ENCODE data around the gene UBE2G1. TPM values are rescaled to one million over a fixed set of nuclear protein-coding genes. Genes with fewer than 3 reads are reported as not detected.

UBE2G1 gene
- total and polyA plus RNA-seq, 2 of the 13 experiments (the other 11 are each of a cell fraction or from before 2014, with no cell fraction given): 27.9 to 42.6 TPM

GRCh38 chr17:4310354-4311060 lies 56.0 kb downstream of the UBE2G1 start (continued):
- TF ChIP-seq ZFP36 (IDR thresholded peaks at IDR 0.05; ENCODE audit: borderline replicate concordance, low read depth, low read length, partially characterized antibody): no peak
- TF ChIP-seq EEA1 (CRISPR knock-in tag; IDR thresholded peaks at IDR 0.05; ENCODE audit: borderline replicate concordance): no peak
- TF ChIP-seq IRF1 (CRISPR knock-in tag; IDR thresholded peaks at IDR 0.05; ENCODE audit: low read depth): no peak
- TF ChIP-seq ZFP36L1 (CRISPR knock-in tag; IDR thresholded peaks at IDR 0.05): no peak
- TF ChIP-seq ELK4 (CRISPR knock-in tag; IDR thresholded peaks at IDR 0.05; ENCODE audit: borderline replicate concordance): no peak
- TF ChIP-seq ETV6 (CRISPR knock-in tag; conservative IDR thresholded peaks at IDR 0.05): no peak
- TF ChIP-seq ZNF512B (CRISPR knock-in tag; IDR thresholded peaks at IDR 0.05; ENCODE audit: borderline replicate concordance): no peak
- TF ChIP-seq ZNF362 (CRISPR knock-in tag; IDR thresholded peaks at IDR 0.05; ENCODE audit: borderline replicate concordance): peak; percentile 96
- no peak for TF ChIP-seq TOPORS (CRISPR knock-in tag; IDR thresholded peaks at IDR 0.05)
- TF ChIP-seq RFX5 (IDR thresholded peaks at IDR 0.05; ENCODE audit: low read depth, low read length): no peak
- TF ChIP-seq ZNF280B (CRISPR knock-in tag; IDR thresholded peaks at IDR 0.05; ENCODE audit: borderline replicate concordance): no peak

Measured in HepG2 (cell line).